Sigmoid colon (tissue), 4 donors: ENCODE data around the gene RNASEH2A.

ENCODE experiments used
- CTCF ChIP-seq, 4 experiments: fragments of 450-650 bp in 3 of 4; fragments of 200-600 bp in 1 of 4; IDR thresholded peaks; one replicate each; pipeline ENCODE4 v1.5.1; 2016 to 2019; ENCODE audit warnings: antibody characterized with exemption in 4 of 4, mild to moderate bottlenecking in 3 of 4, moderate library complexity in 2 of 4
- POLR2A ChIP-seq, 2 donors: fragments of 450-650 bp; IDR thresholded peaks; one replicate each; pipeline ENCODE4 v1.6.1; 2016; ENCODE audit warnings: antibody characterized with exemption in 2 of 2, mild to moderate bottlenecking in 2 of 2, moderate library complexity in 2 of 2
- POLR2AphosphoS5 ChIP-seq, 4 donors: sonication (generic); formaldehyde crosslinking; IDR thresholded peaks; one replicate each; pipeline ENCODE4 v1.6.1; 2017; ENCODE audit warnings: antibody characterized with exemption in 4 of 4

GRCh38 chr19:12834566-12834943 is 28.2 kb downstream of the RNASEH2A start, which contains the start of gene RTBDN:
- TF ChIP-seq POLR2A (IDR thresholded peaks at IDR 0.05) (no peak), CTCF (IDR thresholded peaks at IDR 0.05) (no peak), POLR2AphosphoS5 (IDR thresholded peaks at IDR 0.05) (no peak)
